Measurements from ENCODE around the gene F9. TPM values are rescaled to one million over a fixed set of nuclear protein-coding genes. Genes with fewer than 3 reads are reported as not detected.

F9 gene
- total and polyA plus RNA-seq, 2 of the 8 experiments (the other 6 are each of a cell fraction or from before 2014, with no cell fraction given), result not detected

- TF ChIP-seq HDAC2 (IDR thresholded peaks at IDR 0.05; ENCODE audit: borderline replicate concordance in 1 of 2, low read depth in 2 of 2, low read length in 2 of 2) (no peak), NRF1 (IDR thresholded peaks at IDR 0.05; ENCODE audit: low read depth, low read length) (no peak), CREB1 (IDR thresholded peaks at IDR 0.05) (no peak), TBP (IDR thresholded peaks at IDR 0.05; ENCODE audit: low read depth, low read length) (no peak)
Observed at GRCh38 chrX:139530550-139530949, at the start of gene F9 (continued).

All from H1 (cell line).